Fibroblast of the aortic adventitia (primary cell): ENCODE results near the gene NXPH2. TPM values are rescaled to one million over a fixed set of nuclear protein-coding genes. Genes with fewer than 3 reads are reported as not detected.

ENCODE experiments used
- DNase-seq: peaks from one replicate; pipeline ENCODE4 v3.0.0-alpha.2; 2010; ENCODE audit warnings: low read depth
- H3K4me3 ChIP-seq: 2 replicates; pipeline ENCODE4 v1.5.1; 2011; ENCODE audit warnings: low read depth, mild to moderate bottlenecking, control low read depth, low read length, moderate library complexity
- total RNA-seq: library from RNA; depleted of rRNA; stranded (reverse); fragments of >200 nt; gene quantifications from 2 replicates; pipeline ENCODE4 v1.2.3, GENCODE V29; 2012; ENCODE audit warnings: low replicate concordance
- TF ChIP-seq, protein P1 (sequence below): IDR thresholded peaks from 2 replicates; pipeline ENCODE4 v1.5.1; 2011; ENCODE audit warnings: mild to moderate bottlenecking, low read length, control low read depth, inconsistent platforms; ENCODE audit not compliant: insufficient read depth

The NXPH2 gene
- total RNA-seq, 1 donor = not detected

DNA sequence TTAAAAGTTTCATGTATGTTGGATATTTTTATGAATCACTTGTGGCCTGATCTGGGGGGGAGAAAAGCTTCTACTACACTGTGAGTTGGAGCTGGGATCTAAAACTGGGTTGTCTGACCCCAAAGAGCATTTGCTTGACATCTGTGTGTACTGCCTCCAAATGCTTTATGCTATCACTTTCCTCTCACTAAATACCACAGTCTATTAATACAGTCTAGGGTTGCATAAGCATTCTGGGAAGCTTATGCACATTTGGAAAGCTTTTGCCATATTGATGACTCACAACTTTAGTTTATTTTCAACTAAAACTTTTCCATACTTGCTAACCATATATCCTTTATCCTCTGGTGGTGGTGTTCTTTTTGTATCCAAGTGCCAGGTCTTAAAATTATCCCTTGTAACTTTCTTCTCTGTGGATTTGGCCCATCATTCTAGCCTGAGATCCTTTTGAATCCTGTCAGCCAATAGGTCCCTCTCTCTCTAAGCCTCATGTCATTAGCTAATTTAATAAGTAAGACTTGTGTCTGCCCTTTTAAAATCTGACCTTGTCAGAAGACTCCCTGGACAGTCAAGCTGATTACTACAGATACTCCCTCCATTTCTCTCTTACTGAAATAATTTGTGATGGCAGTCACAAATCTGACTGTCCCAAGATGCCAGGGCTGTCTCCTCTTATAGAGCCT, 72.7 kb downstream of the NXPH2 start:
- peak; percentile 90 for DNase-seq
- TF ChIP-seq, protein P1, sequence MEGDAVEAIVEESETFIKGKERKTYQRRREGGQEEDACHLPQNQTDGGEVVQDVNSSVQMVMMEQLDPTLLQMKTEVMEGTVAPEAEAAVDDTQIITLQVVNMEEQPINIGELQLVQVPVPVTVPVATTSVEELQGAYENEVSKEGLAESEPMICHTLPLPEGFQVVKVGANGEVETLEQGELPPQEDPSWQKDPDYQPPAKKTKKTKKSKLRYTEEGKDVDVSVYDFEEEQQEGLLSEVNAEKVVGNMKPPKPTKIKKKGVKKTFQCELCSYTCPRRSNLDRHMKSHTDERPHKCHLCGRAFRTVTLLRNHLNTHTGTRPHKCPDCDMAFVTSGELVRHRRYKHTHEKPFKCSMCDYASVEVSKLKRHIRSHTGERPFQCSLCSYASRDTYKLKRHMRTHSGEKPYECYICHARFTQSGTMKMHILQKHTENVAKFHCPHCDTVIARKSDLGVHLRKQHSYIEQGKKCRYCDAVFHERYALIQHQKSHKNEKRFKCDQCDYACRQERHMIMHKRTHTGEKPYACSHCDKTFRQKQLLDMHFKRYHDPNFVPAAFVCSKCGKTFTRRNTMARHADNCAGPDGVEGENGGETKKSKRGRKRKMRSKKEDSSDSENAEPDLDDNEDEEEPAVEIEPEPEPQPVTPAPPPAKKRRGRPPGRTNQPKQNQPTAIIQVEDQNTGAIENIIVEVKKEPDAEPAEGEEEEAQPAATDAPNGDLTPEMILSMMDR = no peak
- H3K4me3 ChIP-seq = no peak overlapping the region

DNA sequence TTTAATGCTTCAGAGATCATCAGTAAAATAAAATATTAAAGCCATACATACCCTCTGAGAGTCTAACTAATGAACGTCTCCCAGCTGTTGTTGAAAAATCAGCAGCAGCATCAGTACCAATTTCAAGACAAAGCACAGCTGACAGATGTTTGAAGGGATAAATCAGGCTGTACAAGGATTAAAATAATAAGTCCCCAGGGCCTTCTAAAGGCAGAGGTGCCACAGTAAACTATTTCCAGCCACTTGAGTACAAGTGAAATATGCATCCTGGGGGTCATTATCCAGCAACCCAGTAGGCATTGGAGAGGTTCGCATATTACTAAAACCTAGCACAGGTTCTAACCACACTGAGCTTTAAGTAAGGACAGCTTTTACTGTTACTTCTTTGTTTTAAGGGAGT, 76.9 kb downstream of the NXPH2 start:
- TF ChIP-seq, protein P1 = no peak
- H3K4me3 ChIP-seq = no peak overlapping the region
- no peak for DNase-seq

DNA sequence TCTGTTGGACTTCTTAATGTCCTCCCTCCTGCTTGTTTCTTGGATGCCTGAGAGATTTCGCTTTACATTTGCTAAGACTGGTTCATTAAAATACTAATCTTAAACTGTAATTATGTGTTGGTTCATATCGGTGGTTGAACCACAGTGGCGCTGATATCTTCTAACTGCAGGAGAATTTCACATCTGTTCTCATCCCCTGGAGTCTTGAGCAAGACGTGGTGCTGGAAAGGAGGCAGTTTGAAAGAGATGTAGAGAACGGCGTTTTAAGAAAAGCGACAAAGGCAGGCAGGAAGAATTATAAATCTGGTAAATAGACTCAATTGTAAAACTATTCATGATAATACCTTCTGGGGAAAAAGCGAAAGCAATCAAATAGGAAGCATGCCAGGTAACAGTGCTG, 79.5 kb downstream of the NXPH2 start:
- TF ChIP-seq, protein P1 = no peak
- DNase-seq = no peak
- H3K4me3 ChIP-seq = no peak overlapping the region

DNA sequence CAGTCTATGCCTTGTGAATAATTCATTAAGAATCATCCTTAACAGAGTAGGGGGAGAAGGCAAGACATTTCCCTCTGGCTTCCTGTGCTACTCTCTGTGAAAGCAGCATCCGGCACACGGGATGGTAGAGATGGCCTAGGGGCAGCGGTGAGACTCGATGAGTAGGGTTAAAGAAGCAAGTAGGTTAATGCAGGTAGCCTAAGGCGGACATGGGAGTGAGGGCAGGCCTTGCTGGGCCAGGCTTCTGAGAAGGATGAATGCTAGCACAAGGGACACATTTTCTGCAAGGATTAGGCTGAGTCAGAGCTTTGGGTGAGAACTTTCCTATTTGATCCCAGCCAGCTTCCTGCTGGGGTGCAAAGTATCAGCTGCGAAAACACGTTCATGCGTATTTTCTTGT, 80.8 kb downstream of the NXPH2 start:
- TF ChIP-seq, protein P1 = no peak
- no peak overlapping the region for H3K4me3 ChIP-seq
- DNase-seq = no peak

DNA sequence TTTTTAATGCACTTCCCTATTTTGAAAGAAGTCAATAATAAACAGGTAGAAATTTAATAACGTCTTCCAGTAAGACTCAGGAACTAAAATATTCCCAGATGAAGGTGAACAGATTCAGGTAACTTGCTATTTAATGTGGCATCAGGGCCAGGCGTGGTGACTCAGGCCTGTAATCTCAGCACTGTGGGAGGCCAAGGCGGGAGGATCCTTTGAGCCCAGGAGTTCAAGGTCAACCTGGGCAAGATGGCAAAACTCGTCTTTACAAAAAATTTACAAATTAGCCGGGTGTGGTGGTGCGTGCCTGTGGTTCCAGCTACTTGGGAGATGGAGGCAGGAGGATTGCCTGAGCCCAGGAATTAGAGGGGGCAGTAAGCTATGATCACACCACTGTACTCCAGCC, 81.8 kb downstream of the NXPH2 start:
- TF ChIP-seq, protein P1 = no peak
- no peak overlapping the region for H3K4me3 ChIP-seq
- no peak for DNase-seq

DNA sequence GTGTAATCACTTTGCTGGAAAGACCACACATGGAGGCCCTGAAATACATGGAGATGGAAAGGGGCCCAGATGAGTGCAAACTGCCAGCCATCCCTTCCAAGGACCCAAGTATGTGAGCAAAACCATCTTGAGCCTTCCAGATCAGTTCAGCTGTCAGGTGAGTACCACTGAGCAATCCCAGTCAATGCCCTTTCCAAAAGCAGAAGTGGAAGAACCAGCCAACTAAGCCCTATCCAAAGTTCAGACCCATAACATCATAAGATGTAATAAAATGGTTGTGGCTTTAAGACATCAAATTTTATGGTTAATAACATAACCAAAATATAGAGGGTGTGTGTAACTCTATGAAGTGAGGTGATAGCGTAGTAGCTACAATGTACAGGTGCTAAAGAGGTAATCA, 88.5 kb downstream of the NXPH2 start:
- TF ChIP-seq, protein P1 = no peak
- no peak overlapping the region for H3K4me3 ChIP-seq
- no peak for DNase-seq

DNA sequence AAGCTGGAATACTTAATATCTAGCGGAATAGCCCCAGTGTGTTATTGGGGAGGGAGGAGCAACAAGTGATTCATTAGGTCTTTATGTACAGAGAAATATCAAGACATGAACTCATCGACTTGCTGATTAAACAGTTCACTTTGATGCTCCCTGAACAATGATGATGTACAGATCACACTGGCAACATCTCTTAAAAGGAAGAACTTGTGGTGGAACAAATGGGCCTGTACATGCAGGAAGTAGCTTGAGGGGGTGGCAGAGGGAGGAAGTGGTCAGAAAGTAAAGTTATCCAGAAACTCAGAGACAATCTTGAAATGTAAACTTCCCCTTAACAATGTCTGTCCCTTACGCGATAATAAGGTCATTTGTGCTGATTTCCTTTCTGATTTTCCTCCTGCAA, 90.5 kb downstream of the NXPH2 start:
- DNase-seq = no peak
- H3K4me3 ChIP-seq = no peak overlapping the region
- TF ChIP-seq, protein P1 = no peak
